GM18508 (cell line): ENCODE measurements around the gene RGPD5.
"Not testable (repeated sequence)": the region's sequence is repeated elsewhere in the genome, so short reads cannot be mapped to it uniquely, and the experiment has no call there.

ENCODE experiments used
- ATAC-seq: cut with Tn5 transposase; IDR thresholded peaks from one replicate; pipeline ENCODE4 v1.9.1; 2021; ENCODE audit warnings: moderate number of reproducible peaks; ENCODE audit not compliant: insufficient read depth, unreplicated experiment

The RGPD5 gene

GRCh38 chr2:109794074-109794737 is at the start of gene RGPD5:
Gene RGPD5, plus strand, starts transcription at chr2:109794305. Its CDS starts 161 bp downstream, at chr2:109794466.
- ATAC-seq: peak; percentile 93

- not testable (repeated sequence) for ATAC-seq
Observed at GRCh38 chr2:109751572-109751971, 42.5 kb upstream of the RGPD5 start.

- not testable (repeated sequence) for ATAC-seq
Observed at GRCh38 chr2:109757163-109757824, 36.8 kb upstream of the RGPD5 start.

- ATAC-seq: not testable (repeated sequence)
Observed at GRCh38 chr2:109760265-109761042, 33.7 kb upstream of the RGPD5 start.

GRCh38 chr2:109761043-109761454 is 33.1 kb upstream of the RGPD5 start:
- ATAC-seq: not testable (repeated sequence)

GRCh38 chr2:109761976-109762375 is 32.1 kb upstream of the RGPD5 start:
- ATAC-seq: not testable (repeated sequence)

GRCh38 chr2:109766074-109766473 is 28.0 kb upstream of the RGPD5 start:
- not testable (repeated sequence) for ATAC-seq

GRCh38 chr2:109766886-109767578 is 27.1 kb upstream of the RGPD5 start:
- not testable (repeated sequence) for ATAC-seq

- ATAC-seq: not testable (repeated sequence)
Observed at GRCh38 chr2:109768934-109769333, 25.2 kb upstream of the RGPD5 start.

GRCh38 chr2:109779118-109779517 is 15.0 kb upstream of the RGPD5 start:
- not testable (repeated sequence) for ATAC-seq

GRCh38 chr2:109781147-109781816 is 12.8 kb upstream of the RGPD5 start:
- not testable (repeated sequence) for ATAC-seq

GRCh38 chr2:109782446-109782993 is 11.6 kb upstream of the RGPD5 start:
- ATAC-seq: not testable (repeated sequence)

GRCh38 chr2:109791530-109792279 is 2.4 kb upstream of the RGPD5 start:
- ATAC-seq: not testable (repeated sequence)

GRCh38 chr2:109792659-109793058 is 1.4 kb upstream of the RGPD5 start:
- ATAC-seq: not testable (repeated sequence)

GRCh38 chr2:109871129-109871751 is 77.1 kb downstream of the RGPD5 start:
- not testable (repeated sequence) for ATAC-seq

- not testable (repeated sequence) for ATAC-seq
Observed at GRCh38 chr2:109876625-109877024, 82.5 kb downstream of the RGPD5 start.

- not testable (repeated sequence) for ATAC-seq
Observed at GRCh38 chr2:109882112-109882511, 88.0 kb downstream of the RGPD5 start.

GRCh38 chr2:109888414-109888813 is 94.3 kb downstream of the RGPD5 start:
- not testable (repeated sequence) for ATAC-seq
